Measurements from ENCODE around the gene AKT1S1. TPM values are rescaled to one million over a fixed set of nuclear protein-coding genes. Genes with fewer than 3 reads are reported as not detected.
A peak's percentile ranks its signal among the peaks of the same experiment; 100 is the strongest.
"Not testable (repeated sequence)": the region's sequence is repeated elsewhere in the genome, so short reads cannot be mapped to it uniquely, and the experiment has no call there.

The AKT1S1 gene
- 74.7 TPM for polyA plus RNA-seq (2013, experiment 1 of 2; ENCODE audit: insufficient read length)
- polyA plus RNA-seq (2013, experiment 2 of 2; ENCODE audit: insufficient read length), result 70.3 TPM

GRCh38 chr19:49877020-49877878 is at the start of gene AKT1S1, which contains the start of gene TBC1D17:
AKT1S1 (minus strand) TSS chr19:49877355; CDS start chr19:49873295, 4,060 bp downstream.
TBC1D17 (plus strand) TSS chr19:49877702; CDS start chr19:49877724, 22 bp downstream.
- peak; percentile 100 for DNase-seq

GRCh38 chr19:49926515-49926914 is 49.4 kb upstream of the AKT1S1 start:
- DNase-seq, result no peak

- no peak for DNase-seq
Observed at GRCh38 chr19:49925486-49925885, 48.3 kb upstream of the AKT1S1 start.

GRCh38 chr19:49924881-49925210 is 47.7 kb upstream of the AKT1S1 start:
- not testable (repeated sequence) for DNase-seq

- DNase-seq, result peak; percentile 37
Observed at GRCh38 chr19:49924004-49924880, 47.1 kb upstream of the AKT1S1 start.

GRCh38 chr19:49923055-49924003 is 46.2 kb upstream of the AKT1S1 start:
- no peak for DNase-seq

GRCh38 chr19:49921871-49922795 is 45.0 kb upstream of the AKT1S1 start:
- peak; percentile 61 for DNase-seq

- DNase-seq, result no peak
Observed at GRCh38 chr19:49920624-49921363, 43.6 kb upstream of the AKT1S1 start.

GRCh38 chr19:49918089-49918488 is 40.9 kb upstream of the AKT1S1 start:
- DNase-seq, result no peak

- no peak for DNase-seq
Observed at GRCh38 chr19:49916839-49917733, 39.9 kb upstream of the AKT1S1 start.

- DNase-seq, result no peak
Observed at GRCh38 chr19:49915271-49915670, 38.1 kb upstream of the AKT1S1 start.

GRCh38 chr19:49913720-49914119 is 36.6 kb upstream of the AKT1S1 start:
- no peak for DNase-seq

GRCh38 chr19:49912965-49913685 is 36.0 kb upstream of the AKT1S1 start:
- no peak for DNase-seq

- no peak for DNase-seq
Observed at GRCh38 chr19:49911381-49912145, 34.4 kb upstream of the AKT1S1 start.

- no peak for DNase-seq
Observed at GRCh38 chr19:49910179-49910578, 33.0 kb upstream of the AKT1S1 start.

GRCh38 chr19:49908480-49909420 is 31.6 kb upstream of the AKT1S1 start:
- no peak for DNase-seq
